Testis (tissue), 2 donors: ENCODE results near the gene ADM5.

Experiments
- CTCF ChIP-seq, 3 experiments: fragments of 450-650 bp in 2 of 3; fragments of 200-600 bp in 1 of 3; sonication (generic) in 1 of 3; IDR thresholded peaks; one replicate each; pipeline ENCODE4 v1.5.1; 2016 to 2019; ENCODE audit warnings: antibody characterized with exemption in 3 of 3, mild to moderate bottlenecking in 2 of 3, moderate library complexity in 1 of 3
- POLR2A ChIP-seq: fragments of 450-650 bp; IDR thresholded peaks from one replicate; pipeline ENCODE4 v1.6.1; 2017; ENCODE audit warnings: antibody characterized with exemption, mild to moderate bottlenecking, moderate library complexity

- TF ChIP-seq CTCF (IDR thresholded peaks at IDR 0.05) (no peak), POLR2A (no peak)
Observed at GRCh38 chr19:49730166-49730565, 40.8 kb downstream of the ADM5 start.
